Left ventricle myocardium inferior (tissue), 1 donor: ENCODE measurements around the gene NADK. TPM values are rescaled to one million over a fixed set of nuclear protein-coding genes. Genes with fewer than 3 reads are reported as not detected.

Experiments
- DNase-seq: peaks from one replicate; pipeline ENCODE4 v3.0.0-alpha.2; 2020
- H3K27ac ChIP-seq: fragments of 200-600 bp; replicated peaks from 2 replicates; pipeline ENCODE4 v1.8.0; 2021
- H3K27me3 ChIP-seq: fragments of 200-600 bp; 2 replicates; pipeline ENCODE4 v1.8.0; 2021; ENCODE audit warnings: low read depth
- H3K36me3 ChIP-seq: fragments of 200-600 bp; 2 replicates; pipeline ENCODE4 v1.8.0; 2021
- H3K4me1 ChIP-seq: fragments of 200-600 bp; 2 replicates; pipeline ENCODE4 v1.8.0; 2021
- H3K4me3 ChIP-seq: fragments of 200-600 bp; 2 replicates; pipeline ENCODE4 v1.8.0; 2021; ENCODE audit warnings: mild to moderate bottlenecking, moderate library complexity
- H3K9me3 ChIP-seq: fragments of 200-600 bp; replicated peaks from 2 replicates; pipeline ENCODE4 v1.8.0; 2021
- intact Hi-C: fragments of 100-400 bp; cut with micrococcal nuclease; formaldehyde crosslinking; loops from one replicate; pipeline ENCODE4 v1.11.0; 2022
- total RNA-seq: library from RNA; stranded (reverse); fragmentation: NEBNext Ultra II Directional; extraction: Animal tissue kit (Norgen Biotek cat#: 25700); gene quantifications from one replicate; pipeline ENCODE4 v1.2.1, GENCODE V29; 2021
- TF ChIP-seq, protein P1 (sequence below): fragments of 200-600 bp; IDR thresholded peaks from 2 replicates; pipeline ENCODE4 v1.8.0; 2021; ENCODE audit warnings: antibody characterized with exemption, mild to moderate bottlenecking, borderline replicate concordance
- donor health status: DM: no; HTN: yes; CAD: no; lungs with severe emphysema.

The NADK gene
- total RNA-seq, 1 donor from 2014 or later = 25.3 TPM

DNA sequence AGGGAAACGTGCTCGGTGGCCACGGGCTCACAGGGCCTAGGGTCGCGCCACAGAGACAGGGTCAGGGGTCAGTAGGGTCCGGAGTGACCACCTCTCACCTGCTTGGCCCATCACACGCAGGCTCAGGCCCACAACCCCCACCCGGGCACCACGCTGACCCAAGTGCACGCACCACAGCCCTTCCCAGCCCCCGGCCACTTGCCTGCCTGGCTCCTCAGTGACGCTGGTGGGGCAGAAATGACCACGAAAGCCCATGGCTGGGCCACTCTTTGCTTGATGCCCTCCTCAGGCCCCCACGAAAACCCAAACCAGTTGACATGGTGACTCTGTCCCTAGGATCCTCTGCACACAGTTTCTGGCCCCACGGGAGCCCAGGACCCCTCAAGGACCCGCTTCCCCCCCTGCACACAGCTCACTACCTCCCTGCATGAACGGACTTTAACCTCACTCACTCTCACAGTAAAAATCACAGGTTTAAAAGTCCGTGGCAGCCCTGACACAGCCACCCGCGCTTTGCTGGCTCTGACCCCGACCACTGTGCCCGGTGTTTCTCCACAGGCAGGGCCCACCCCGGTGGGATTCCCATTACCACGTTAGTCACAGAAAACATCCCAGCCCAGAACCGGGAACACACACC, 20.7 kb downstream of the NADK start:
- no peak for DNase-seq
- Histone ChIP-seq H3K4me3 (no peak overlapping the region), H3K27ac (no peak overlapping the region), H3K9me3 (no peaks in the 10 kb centered on the region), H3K27me3 (no peaks in the 10 kb centered on the region), H3K36me3 (peaks cover 85% of the 10 kb centered on the region), H3K4me1 (peaks cover 19% of the 10 kb centered on the region)
- TF ChIP-seq, protein P1, sequence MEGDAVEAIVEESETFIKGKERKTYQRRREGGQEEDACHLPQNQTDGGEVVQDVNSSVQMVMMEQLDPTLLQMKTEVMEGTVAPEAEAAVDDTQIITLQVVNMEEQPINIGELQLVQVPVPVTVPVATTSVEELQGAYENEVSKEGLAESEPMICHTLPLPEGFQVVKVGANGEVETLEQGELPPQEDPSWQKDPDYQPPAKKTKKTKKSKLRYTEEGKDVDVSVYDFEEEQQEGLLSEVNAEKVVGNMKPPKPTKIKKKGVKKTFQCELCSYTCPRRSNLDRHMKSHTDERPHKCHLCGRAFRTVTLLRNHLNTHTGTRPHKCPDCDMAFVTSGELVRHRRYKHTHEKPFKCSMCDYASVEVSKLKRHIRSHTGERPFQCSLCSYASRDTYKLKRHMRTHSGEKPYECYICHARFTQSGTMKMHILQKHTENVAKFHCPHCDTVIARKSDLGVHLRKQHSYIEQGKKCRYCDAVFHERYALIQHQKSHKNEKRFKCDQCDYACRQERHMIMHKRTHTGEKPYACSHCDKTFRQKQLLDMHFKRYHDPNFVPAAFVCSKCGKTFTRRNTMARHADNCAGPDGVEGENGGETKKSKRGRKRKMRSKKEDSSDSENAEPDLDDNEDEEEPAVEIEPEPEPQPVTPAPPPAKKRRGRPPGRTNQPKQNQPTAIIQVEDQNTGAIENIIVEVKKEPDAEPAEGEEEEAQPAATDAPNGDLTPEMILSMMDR = no peak
- intact Hi-C loops = no loop called here

DNA sequence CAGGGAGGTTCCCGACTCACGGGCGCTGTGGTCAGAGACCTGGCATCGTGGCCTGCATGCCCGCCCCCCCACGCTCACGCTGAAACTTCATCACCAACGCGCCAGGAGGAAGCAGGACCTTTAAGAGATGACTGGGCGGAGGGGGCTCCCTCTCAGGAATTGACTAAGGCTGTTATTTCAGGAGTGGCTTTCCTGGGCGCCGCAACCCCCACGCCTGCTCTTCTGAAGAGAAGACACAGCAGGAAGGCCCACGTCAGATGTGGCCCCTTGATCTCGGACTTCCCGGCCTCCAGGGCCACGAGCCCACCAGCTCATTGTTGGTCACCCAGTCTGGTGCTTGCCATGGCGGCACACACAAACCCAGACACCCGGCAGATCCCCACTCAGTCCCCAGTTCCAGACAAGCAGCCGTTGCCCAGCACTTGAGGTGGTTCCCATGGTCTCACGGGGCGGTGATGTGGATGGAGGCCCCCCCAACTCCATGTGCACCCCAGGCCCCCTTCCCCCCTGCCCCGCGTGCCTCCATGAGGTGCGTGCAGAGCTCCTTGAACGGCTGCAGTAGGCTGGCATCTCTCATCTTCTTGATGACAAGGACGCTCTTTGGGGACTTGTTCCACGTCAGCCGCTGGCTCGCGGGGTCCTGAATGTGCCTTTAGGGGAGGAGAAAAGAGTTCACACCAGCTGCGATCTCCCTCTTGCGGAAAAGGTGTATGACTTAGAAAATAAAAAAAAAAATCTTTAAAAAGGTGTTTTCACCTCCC, 21.4 kb downstream of the NADK start:
- Histone ChIP-seq H3K36me3 (peaks cover 85% of the 10 kb centered on the region), H3K4me3 (no peak overlapping the region), H3K4me1 (peaks cover 19% of the 10 kb centered on the region), H3K27ac (no peak overlapping the region), H3K27me3 (no peaks in the 10 kb centered on the region), H3K9me3 (no peaks in the 10 kb centered on the region)
- intact Hi-C loops = no loop called here
- DNase-seq = no peak
- TF ChIP-seq, protein P1 = no peak

DNA sequence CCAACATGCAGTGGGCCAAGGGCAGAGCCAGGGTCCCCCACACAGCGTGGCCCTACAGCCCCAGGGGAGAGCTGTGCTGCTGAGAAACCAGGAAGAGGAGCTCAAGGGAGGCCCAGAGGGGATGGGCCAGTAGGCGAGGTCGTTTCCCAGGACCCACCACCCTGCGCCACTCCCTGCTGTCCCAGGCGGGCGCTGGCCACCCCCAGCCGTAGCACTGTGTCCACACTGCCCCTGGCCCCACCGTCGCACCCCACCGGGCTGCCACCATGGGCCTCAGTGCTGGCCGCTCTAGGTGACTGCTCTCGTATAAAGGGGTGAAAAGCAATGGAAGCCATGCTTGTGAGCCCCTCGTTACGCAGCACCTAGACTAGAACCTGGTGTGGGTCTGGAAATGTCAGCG, 22.4 kb downstream of the NADK start:
- H3K4me1 ChIP-seq = peaks cover 19% of the 10 kb centered on the region
- intact Hi-C loops = no loop called here
- no peak overlapping the region for H3K27ac ChIP-seq
- peaks cover 75% of the 10 kb centered on the region for H3K36me3 ChIP-seq
- H3K27me3 ChIP-seq = no peaks in the 10 kb centered on the region
- no peak overlapping the region for H3K4me3 ChIP-seq
- no peak for DNase-seq
- no peaks in the 10 kb centered on the region for H3K9me3 ChIP-seq
- TF ChIP-seq, protein P1 = no peak

DNA sequence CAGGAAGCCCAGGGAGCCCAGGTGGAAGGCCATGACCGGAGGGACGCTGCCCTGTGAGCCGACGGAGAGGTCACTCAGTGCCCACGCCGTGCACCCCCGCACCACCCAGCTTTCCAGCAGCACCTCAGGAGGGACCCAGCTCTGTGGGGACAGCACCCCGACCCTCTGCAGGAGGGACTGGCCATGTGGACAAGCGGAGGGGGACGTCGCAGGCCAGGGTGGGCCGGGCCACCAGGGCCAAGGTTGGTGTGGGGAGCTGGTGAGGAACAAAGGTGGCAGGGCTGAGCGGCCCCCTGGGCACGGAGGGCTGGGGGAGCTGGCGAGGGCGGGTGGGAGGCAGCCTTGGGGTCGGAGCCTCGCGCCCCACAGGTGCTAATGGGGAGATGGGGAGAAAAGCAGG, 22.8 kb downstream of the NADK start:
- Histone ChIP-seq H3K4me1 (peaks cover 19% of the 10 kb centered on the region), H3K9me3 (no peaks in the 10 kb centered on the region), H3K27me3 (no peaks in the 10 kb centered on the region), H3K4me3 (no peak overlapping the region), H3K27ac (no peak overlapping the region), H3K36me3 (peaks cover 71% of the 10 kb centered on the region)
- intact Hi-C loops = no loop called here
- TF ChIP-seq, protein P1 = no peak
- no peak for DNase-seq

DNA sequence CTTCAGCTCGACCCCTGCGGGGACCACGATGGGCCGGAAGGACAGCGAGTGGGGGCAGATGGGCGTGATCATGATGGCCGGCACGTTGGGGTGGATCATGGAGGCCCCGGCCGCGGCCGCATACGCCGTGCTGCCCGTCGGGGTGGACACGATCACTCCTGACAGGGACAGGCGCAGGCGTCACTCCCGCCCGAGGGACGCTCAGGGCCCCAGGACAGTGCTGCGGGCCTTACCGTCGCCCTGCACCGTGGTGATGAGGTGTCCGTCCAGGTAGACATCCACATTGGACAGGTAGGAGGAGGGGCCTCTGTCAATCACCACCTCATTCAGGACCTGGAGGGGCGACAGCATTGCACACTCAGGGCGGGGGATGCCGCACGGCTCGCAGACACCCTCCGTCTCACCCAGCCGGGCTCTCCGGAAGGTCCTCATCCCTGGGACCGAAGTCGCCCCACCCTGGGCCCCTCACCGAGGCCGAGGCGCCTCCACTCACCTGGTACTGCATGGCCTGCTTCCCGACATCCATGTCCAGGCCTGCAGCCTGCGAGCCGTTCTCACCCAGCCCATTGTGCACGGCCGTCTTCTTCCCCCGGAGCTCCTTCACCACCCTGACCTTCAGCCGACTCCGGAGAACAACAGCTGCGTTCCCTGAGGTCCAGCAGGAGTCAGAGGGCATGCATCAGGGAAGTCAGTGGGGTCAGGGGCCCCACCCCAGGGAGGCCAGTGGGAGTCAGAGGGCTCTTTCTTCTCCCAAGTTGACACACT, 24.0 kb downstream of the NADK start:
- Histone ChIP-seq H3K36me3 (peaks cover 59% of the 10 kb centered on the region), H3K4me1 (peaks cover 11% of the 10 kb centered on the region), H3K9me3 (no peaks in the 10 kb centered on the region), H3K27ac (no peak overlapping the region), H3K27me3 (no peaks in the 10 kb centered on the region), H3K4me3 (no peak overlapping the region)
- TF ChIP-seq, protein P1 = no peak
- intact Hi-C loops = no loop called here
- no peak for DNase-seq
